ENCODE results near the gene CTDSP2.
A peak's percentile ranks its signal among the peaks of the same experiment; 100 is the strongest.

CTDSP2 gene

GRCh38 chr12:57815177-57816000 lies 31.1 kb downstream of the CTDSP2 start:
- peak; percentile 65 for DNase-seq (ENCODE audit: low spot score)

GRCh38 chr12:57813971-57814772 lies 32.4 kb downstream of the CTDSP2 start:
- DNase-seq (ENCODE audit: low spot score): no peak

GRCh38 chr12:57813111-57813970 lies 33.2 kb downstream of the CTDSP2 start:
- DNase-seq (ENCODE audit: low spot score): no peak

- DNase-seq (ENCODE audit: low spot score): no peak
Measured at GRCh38 chr12:57811028-57811755, 35.3 kb downstream of the CTDSP2 start.

- no peak for DNase-seq (ENCODE audit: low spot score)
Measured at GRCh38 chr12:57810450-57810849, 36.1 kb downstream of the CTDSP2 start.

GRCh38 chr12:57809425-57809824 lies 37.1 kb downstream of the CTDSP2 start:
- no peak for DNase-seq (ENCODE audit: low spot score)

GRCh38 chr12:57808351-57808750 lies 38.2 kb downstream of the CTDSP2 start:
- DNase-seq (ENCODE audit: low spot score): no peak

- DNase-seq (ENCODE audit: low spot score): no peak
Measured at GRCh38 chr12:57807285-57807684, 39.2 kb downstream of the CTDSP2 start.

- DNase-seq (ENCODE audit: low spot score): no peak
Measured at GRCh38 chr12:57806677-57807076, 39.9 kb downstream of the CTDSP2 start.

- peak; percentile 65 for DNase-seq (ENCODE audit: low spot score)
Measured at GRCh38 chr12:57803319-57803893, 43.1 kb downstream of the CTDSP2 start.

GRCh38 chr12:57802607-57803006 lies 43.9 kb downstream of the CTDSP2 start:
- no peak for DNase-seq (ENCODE audit: low spot score)

GRCh38 chr12:57800965-57801364 lies 45.6 kb downstream of the CTDSP2 start:
- DNase-seq (ENCODE audit: low spot score): no peak

GRCh38 chr12:57797933-57798332 lies 48.6 kb downstream of the CTDSP2 start:
- no peak for DNase-seq (ENCODE audit: low spot score)

- no peak for DNase-seq (ENCODE audit: low spot score)
Measured at GRCh38 chr12:57796996-57797395, 49.5 kb downstream of the CTDSP2 start.

GRCh38 chr12:57795354-57795753 lies 51.2 kb downstream of the CTDSP2 start:
- DNase-seq (ENCODE audit: low spot score): no peak

- no peak for DNase-seq (ENCODE audit: low spot score)
Measured at GRCh38 chr12:57793920-57794319, 52.6 kb downstream of the CTDSP2 start.

- DNase-seq (ENCODE audit: low spot score): no peak
Measured at GRCh38 chr12:57783861-57784260, 62.7 kb downstream of the CTDSP2 start.

GRCh38 chr12:57783466-57783801 lies 63.1 kb downstream of the CTDSP2 start:
- no peak for DNase-seq (ENCODE audit: low spot score)

GRCh38 chr12:57782608-57783465 lies 63.7 kb downstream of the CTDSP2 start, which contains the start of gene TSFM:
TSFM (plus strand) TSS chr12:57782787; CDS start chr12:57782802, 15 bp downstream.
- peak; percentile 99 for DNase-seq (ENCODE audit: low spot score)

GRCh38 chr12:57782243-57782607 lies 64.3 kb downstream of the CTDSP2 start:
- no peak for DNase-seq (ENCODE audit: low spot score)
